Activated naive CD8-positive, alpha-beta T cell treated with anti-CD3 and anti-CD28 coated beads, Interleukin-2, amount 50 U/mL, for 24 hours (primary cell): Measurements from ENCODE around the gene SECISBP2L.

ENCODE experiments used
- ATAC-seq: fragments of 150-1000 bp; cut with Tn5 transposase; one replicate; pipeline ENCODE4 v1.10.0; 2021
- DNase-seq: peaks from one replicate; pipeline ENCODE4 v3.0.0; 2021
- H3K27ac Mint-ChIP-seq: one replicate; pipeline ENCODE4 v1.8.0; 2021; ENCODE audit warnings: mild to moderate bottlenecking, mixed read lengths
- H3K27me3 Mint-ChIP-seq: one replicate; pipeline ENCODE4 v1.8.0; 2021; ENCODE audit warnings: mixed read lengths
- H3K36me3 Mint-ChIP-seq: one replicate; pipeline ENCODE4 v1.8.0; 2021; ENCODE audit warnings: low read depth, mixed read lengths
- H3K4me1 Mint-ChIP-seq: one replicate; pipeline ENCODE4 v1.8.0; 2021; ENCODE audit warnings: mixed read lengths
- H3K4me3 Mint-ChIP-seq: one replicate; pipeline ENCODE4 v1.8.0; 2021; ENCODE audit warnings: mild to moderate bottlenecking, moderate library complexity, mixed read lengths
- H3K9me3 Mint-ChIP-seq: one replicate; pipeline ENCODE4 v1.8.0; 2021; ENCODE audit warnings: mixed read lengths

SECISBP2L gene

DNA sequence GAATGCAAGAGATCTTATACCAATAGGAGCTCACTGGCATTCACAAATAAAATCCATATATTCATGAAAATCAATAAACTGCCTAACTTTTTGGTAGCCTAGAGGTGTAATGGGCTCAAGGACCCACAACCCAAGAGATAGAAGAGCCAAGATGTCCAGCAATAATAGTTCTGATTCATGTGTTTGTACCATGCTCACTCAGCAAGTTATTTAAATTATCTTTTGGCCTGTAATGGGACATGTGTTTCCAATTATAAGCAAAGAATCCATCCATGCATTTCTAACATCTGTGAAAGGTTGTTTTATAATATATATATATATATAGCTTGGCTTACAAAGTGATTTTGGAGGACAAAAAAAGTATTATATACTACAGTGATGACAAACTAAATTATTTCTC, 52.9 kb downstream of the SECISBP2L start:
- DNase-seq (no peak), ATAC-seq (no peak)
- no peaks in the 10 kb centered on the region for H3K27me3 Mint-ChIP-seq
- H3K4me1 Mint-ChIP-seq: no peaks in the 10 kb centered on the region
- H3K27ac Mint-ChIP-seq: no peak overlapping the region
- no peak overlapping the region for H3K4me3 Mint-ChIP-seq
- peaks cover 35% of the 10 kb centered on the region for H3K36me3 Mint-ChIP-seq
- H3K9me3 Mint-ChIP-seq: no peaks in the 10 kb centered on the region

DNA sequence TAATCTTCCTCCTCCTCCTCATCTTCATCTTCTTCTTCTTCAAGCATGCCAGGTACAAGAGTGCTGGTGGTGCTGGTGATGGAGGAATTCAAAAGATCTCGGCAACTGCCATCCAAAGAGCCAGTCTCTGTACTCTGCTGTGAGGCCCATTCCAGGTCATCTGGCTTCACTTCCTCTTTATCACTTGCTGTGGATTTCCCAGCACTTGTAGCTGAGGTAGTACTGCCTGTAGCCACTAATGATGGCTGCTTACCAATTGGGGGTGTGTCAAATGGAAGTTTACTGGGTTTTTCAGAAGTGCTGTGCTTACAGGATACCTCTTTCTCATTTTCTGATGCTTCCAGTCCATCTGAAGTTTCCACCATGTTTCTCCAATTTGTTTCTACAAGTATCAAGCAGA, 53.7 kb downstream of the SECISBP2L start:
- Mint-ChIP-seq H3K4me3 (no peak overlapping the region), H3K4me1 (no peaks in the 10 kb centered on the region), H3K9me3 (no peaks in the 10 kb centered on the region), H3K36me3 (peaks cover 35% of the 10 kb centered on the region), H3K27me3 (no peaks in the 10 kb centered on the region), H3K27ac (peak overlapping the region; percentile 6)
- no peak for ATAC-seq
- DNase-seq: no peak

DNA sequence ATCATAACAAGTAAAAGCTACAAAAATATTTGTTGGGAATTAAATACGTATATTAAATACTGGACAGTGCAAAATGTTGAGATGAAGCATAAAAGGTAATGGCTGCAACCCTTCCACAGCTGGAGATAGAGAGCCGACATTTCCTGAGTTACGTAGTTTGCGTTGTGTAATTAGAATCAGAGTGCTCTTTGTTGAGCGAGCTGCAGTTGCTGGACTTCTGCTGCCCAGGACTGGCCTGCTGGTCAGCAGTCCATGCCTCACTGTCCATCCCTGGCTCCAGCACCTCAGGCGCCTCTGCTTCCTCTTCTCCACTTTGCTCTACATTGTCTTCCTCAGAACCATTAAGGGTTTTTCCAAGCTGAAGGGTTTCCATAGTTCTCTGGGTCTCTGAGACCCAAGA, 54.1 kb downstream of the SECISBP2L start:
- H3K4me1 Mint-ChIP-seq: no peaks in the 10 kb centered on the region
- DNase-seq (no peak), ATAC-seq (no peak)
- no peak overlapping the region for H3K4me3 Mint-ChIP-seq
- H3K9me3 Mint-ChIP-seq: no peaks in the 10 kb centered on the region
- peaks cover 31% of the 10 kb centered on the region for H3K36me3 Mint-ChIP-seq
- H3K27me3 Mint-ChIP-seq: no peaks in the 10 kb centered on the region
- no peak overlapping the region for H3K27ac Mint-ChIP-seq

DNA sequence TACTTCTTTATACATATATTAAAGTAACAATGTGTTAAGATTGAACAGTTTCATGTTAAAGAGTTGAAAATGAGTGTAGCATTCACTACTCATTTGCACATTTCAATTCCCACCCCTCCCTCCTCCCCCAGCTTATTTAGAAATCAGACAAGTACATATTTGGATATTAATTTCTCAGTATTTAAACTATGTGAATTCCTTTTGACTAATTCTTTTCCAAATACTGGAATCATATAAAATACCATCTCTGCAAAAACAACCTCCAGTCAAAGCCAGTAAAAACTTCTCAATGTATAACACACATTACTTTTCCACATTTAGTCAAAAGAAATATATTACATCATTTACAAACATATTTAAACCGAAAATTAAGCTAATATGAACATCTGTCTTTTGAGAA, 57.1 kb downstream of the SECISBP2L start:
- Mint-ChIP-seq H3K4me3 (no peak overlapping the region), H3K36me3 (peaks cover 17% of the 10 kb centered on the region), H3K4me1 (no peaks in the 10 kb centered on the region), H3K27ac (no peak overlapping the region), H3K9me3 (no peaks in the 10 kb centered on the region), H3K27me3 (no peaks in the 10 kb centered on the region)
- ATAC-seq (no peak), DNase-seq (no peak)

- peaks cover 3% of the 10 kb centered on the region for H3K27me3 Mint-ChIP-seq
- DNase-seq: no peak
- no peaks in the 10 kb centered on the region for H3K4me1 Mint-ChIP-seq
- H3K9me3 Mint-ChIP-seq: no peaks in the 10 kb centered on the region
- H3K36me3 Mint-ChIP-seq: peaks cover 7% of the 10 kb centered on the region
- no peak for ATAC-seq
- no peak overlapping the region for H3K4me3 Mint-ChIP-seq
- no peak overlapping the region for H3K27ac Mint-ChIP-seq
Measured at GRCh38 chr15:48987142-48987541, 59.1 kb downstream of the SECISBP2L start.

DNA sequence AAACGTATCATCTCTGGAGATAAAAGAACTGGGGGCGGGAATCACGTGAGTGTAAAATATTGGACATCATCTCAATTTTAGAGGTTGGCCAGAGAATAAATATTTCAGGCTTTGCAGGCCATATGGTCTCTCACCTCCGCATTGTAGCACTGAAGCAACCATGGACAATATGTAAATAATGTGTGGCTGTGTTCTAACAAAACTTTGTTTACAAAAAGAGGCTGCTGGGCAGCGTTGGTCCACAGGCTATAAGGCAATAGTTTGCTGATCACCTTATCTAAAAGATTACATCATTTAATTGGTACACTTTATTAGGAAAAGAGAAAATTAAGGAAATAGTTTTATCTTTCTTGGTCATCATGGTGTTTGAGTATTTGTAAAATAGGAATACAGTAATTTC, 60.0 kb downstream of the SECISBP2L start:
- DNase-seq: no peak
- Mint-ChIP-seq H3K4me1 (no peaks in the 10 kb centered on the region), H3K27ac (no peak overlapping the region), H3K9me3 (no peaks in the 10 kb centered on the region), H3K27me3 (peaks cover 8% of the 10 kb centered on the region), H3K36me3 (peaks cover 4% of the 10 kb centered on the region), H3K4me3 (no peak overlapping the region)
- ATAC-seq: no peak

- H3K9me3 Mint-ChIP-seq: no peaks in the 10 kb centered on the region
- ATAC-seq: no peak
- H3K27ac Mint-ChIP-seq: no peak overlapping the region
- no peak overlapping the region for H3K4me3 Mint-ChIP-seq
- no peaks in the 10 kb centered on the region for H3K4me1 Mint-ChIP-seq
- peaks cover 3% of the 10 kb centered on the region for H3K36me3 Mint-ChIP-seq
- no peak for DNase-seq
- peaks cover 8% of the 10 kb centered on the region for H3K27me3 Mint-ChIP-seq
Measured at GRCh38 chr15:48985516-48985915, 60.7 kb downstream of the SECISBP2L start.

DNA sequence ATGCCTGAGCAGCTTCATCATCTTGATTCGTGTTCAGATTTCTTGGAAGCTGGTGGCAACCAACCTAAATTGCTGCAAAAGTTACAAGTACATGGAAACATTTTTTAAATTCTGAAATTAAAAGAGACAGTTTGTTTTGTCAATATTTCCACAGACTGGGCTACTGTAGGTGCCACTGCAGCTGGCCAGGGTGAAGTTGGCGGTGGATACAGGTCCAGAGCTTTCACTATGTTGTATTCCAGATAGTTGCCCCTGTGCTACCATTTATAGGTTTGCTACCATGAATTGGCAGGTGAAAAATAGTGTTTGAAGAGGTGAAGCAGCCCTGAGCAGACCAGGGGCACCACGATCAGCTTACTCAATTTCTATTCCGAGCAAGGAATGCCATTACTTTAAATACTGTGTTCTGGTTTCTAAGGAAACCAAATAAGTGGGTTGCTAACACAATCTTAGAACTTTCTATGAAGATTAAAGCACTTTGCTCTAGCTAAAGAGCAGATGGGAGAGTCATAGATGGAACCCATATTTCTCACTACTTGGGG, 61.4 kb downstream of the SECISBP2L start:
- H3K36me3 Mint-ChIP-seq: no peaks in the 10 kb centered on the region
- peaks cover 11% of the 10 kb centered on the region for H3K27me3 Mint-ChIP-seq
- no peak for DNase-seq
- H3K4me3 Mint-ChIP-seq: no peak overlapping the region
- no peaks in the 10 kb centered on the region for H3K4me1 Mint-ChIP-seq
- H3K27ac Mint-ChIP-seq: no peak overlapping the region
- no peaks in the 10 kb centered on the region for H3K9me3 Mint-ChIP-seq
- no peak for ATAC-seq

DNA sequence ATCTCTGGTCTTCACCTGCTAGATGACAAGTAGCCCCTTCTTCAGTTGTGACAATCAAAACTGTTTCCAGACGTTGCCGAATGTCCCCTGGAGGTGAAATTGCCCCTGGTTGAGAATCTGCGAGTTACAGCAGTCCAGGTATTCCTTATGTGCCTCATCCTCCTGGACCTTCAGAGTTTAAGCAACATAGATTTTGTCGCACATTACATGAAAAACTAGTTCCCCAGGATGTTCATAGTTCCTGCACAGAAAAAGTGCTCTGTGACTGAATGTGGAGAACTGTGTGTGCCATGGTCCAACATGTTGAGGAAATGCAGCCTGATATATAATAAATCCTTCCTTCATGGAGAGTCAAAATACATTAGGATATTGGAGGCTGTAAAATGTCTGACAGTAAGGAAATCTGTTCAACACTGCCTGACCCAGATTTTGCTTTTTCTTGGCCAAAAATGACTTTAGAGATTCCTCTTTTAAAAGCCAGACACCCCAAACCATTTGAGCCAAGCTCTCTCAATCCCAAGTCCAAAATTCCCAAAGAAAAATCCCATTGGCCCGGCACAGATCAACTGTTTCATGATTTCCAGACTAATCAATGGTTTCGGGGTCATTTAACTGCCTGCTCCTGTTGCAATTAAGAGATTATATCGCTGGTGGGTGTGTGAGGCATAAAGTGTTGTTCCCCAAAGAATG, 62.1 kb downstream of the SECISBP2L start:
- Mint-ChIP-seq H3K9me3 (no peaks in the 10 kb centered on the region), H3K27ac (no peak overlapping the region), H3K36me3 (no peaks in the 10 kb centered on the region), H3K27me3 (peaks cover 13% of the 10 kb centered on the region), H3K4me3 (no peak overlapping the region), H3K4me1 (no peaks in the 10 kb centered on the region)
- ATAC-seq (no peak), DNase-seq (no peak)

GRCh38 chr15:48983300-48983699, 62.9 kb downstream of the SECISBP2L start:
- no peaks in the 10 kb centered on the region for H3K4me1 Mint-ChIP-seq
- ATAC-seq (no peak), DNase-seq (no peak)
- no peak overlapping the region for H3K4me3 Mint-ChIP-seq
- H3K27ac Mint-ChIP-seq: no peak overlapping the region
- H3K9me3 Mint-ChIP-seq: no peaks in the 10 kb centered on the region
- peaks cover 18% of the 10 kb centered on the region for H3K27me3 Mint-ChIP-seq
- no peaks in the 10 kb centered on the region for H3K36me3 Mint-ChIP-seq

GRCh38 chr15:48981941-48982340, 64.3 kb downstream of the SECISBP2L start:
- Mint-ChIP-seq H3K27me3 (peaks cover 18% of the 10 kb centered on the region), H3K4me1 (no peaks in the 10 kb centered on the region), H3K9me3 (no peaks in the 10 kb centered on the region), H3K36me3 (no peaks in the 10 kb centered on the region), H3K27ac (no peak overlapping the region), H3K4me3 (no peak overlapping the region)
- ATAC-seq (no peak), DNase-seq (no peak)

- H3K27ac Mint-ChIP-seq: no peak overlapping the region
- no peaks in the 10 kb centered on the region for H3K9me3 Mint-ChIP-seq
- H3K27me3 Mint-ChIP-seq: peaks cover 22% of the 10 kb centered on the region
- peaks cover 7% of the 10 kb centered on the region for H3K4me1 Mint-ChIP-seq
- no peak for ATAC-seq
- no peak for DNase-seq
- no peaks in the 10 kb centered on the region for H3K36me3 Mint-ChIP-seq
- no peak overlapping the region for H3K4me3 Mint-ChIP-seq
Measured at GRCh38 chr15:48978638-48979037, 67.6 kb downstream of the SECISBP2L start.

DNA sequence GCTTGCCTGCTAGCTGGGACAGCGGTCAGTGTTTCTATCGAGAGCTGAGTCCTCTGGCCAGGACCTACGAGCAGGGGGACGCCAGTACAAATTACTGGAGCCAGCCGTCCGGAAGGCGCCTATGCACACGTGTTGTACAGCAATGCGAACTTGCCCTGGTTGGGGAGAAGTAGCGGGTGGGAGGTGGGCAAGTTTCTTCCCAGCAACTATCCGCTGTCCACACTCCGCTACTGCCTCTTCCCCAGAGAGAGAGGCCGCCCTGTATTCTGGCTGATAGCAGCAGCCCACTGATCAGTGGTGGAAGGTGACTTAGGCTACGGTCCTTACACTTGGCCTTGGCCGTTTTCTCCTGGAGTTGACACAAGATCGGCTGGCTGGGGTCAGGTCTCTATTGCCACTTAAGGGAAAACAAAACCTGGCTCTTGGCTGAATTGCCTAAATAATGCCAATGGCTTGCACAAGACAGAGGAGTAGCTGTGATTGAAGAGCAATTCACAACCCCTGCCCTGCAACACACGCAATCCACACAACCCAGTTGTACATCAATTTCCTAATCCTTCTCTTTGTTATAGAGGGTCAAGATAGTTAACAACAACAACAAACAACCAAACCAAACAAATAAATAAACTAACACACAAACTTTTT, 69.7 kb downstream of the SECISBP2L start:
- H3K27ac Mint-ChIP-seq: no peak overlapping the region

DNA sequence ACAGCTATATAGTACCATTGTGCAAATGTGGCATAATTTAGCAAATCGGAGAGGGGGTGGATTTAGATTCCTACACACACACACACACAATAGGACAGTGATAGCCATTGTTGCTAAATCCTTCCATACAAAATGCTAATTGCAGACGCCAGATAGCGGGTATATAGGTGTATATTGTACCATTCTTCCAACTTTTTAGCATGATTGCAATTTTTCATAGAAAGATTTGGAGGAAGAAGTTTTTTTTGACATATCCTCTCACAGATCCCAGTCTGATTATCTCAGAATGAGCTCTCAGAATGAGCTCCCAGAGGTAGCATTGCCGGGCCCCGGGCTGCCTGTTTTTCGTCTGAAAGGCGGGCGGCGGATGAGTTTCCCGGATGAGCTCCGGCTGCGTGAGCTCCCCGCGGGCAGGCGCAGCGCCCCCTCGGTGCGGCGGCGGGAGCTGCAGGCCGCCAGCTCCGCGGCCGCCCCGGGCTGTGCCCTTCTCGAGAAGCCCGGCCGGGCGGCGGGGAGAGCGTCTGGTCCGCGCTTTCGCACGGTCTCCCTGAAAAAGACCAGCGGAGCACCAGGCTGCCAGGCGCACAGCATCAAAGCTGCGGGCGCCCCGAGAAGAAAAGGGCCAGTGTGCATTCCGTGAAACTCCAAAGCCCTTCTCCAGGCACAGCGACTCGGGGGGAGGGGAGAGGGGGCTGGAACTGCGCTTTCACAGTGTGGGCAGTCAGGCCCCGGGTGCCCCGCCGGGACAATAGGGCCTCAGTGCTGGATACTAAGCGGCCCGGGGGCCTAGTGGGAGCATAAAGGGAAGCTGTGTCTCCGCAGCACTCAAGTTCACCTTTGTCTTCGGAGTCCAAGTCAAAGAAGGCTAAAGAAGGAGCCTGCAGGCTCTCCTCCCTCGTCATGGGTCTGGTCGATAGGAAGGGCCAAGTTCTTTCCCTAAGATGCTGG, 70.5 kb downstream of the SECISBP2L start:
- H3K27me3 Mint-ChIP-seq: peaks cover 16% of the 10 kb centered on the region
- no peak overlapping the region for H3K27ac Mint-ChIP-seq
- ATAC-seq: peak; percentile 96

More for the DNA sequence above, 69.7 kb downstream of the SECISBP2L start:
- Mint-ChIP-seq H3K36me3 (no peaks in the 10 kb centered on the region), H3K27me3 (peaks cover 16% of the 10 kb centered on the region), H3K9me3 (no peaks in the 10 kb centered on the region), H3K4me3 (peak overlapping the region; percentile 37), H3K4me1 (peaks cover 7% of the 10 kb centered on the region)
- ATAC-seq: no peak
- no peak for DNase-seq

More for the DNA sequence above, 70.5 kb downstream of the SECISBP2L start:
- H3K9me3 Mint-ChIP-seq: no peaks in the 10 kb centered on the region
- peaks cover 9% of the 10 kb centered on the region for H3K4me1 Mint-ChIP-seq
- peak overlapping the region; percentile 42 for H3K4me3 Mint-ChIP-seq
- no peaks in the 10 kb centered on the region for H3K36me3 Mint-ChIP-seq
- peak; percentile 85 for DNase-seq
